Transverse colon (tissue), 4 donors: Measurements from ENCODE around the gene VSTM2L. TPM values are rescaled to one million over a fixed set of nuclear protein-coding genes. Genes with fewer than 3 reads are reported as not detected.

Experiments used
- DNase-seq: peaks from one replicate; pipeline ENCODE4 v3.0.0-alpha.2; 2019
- H3K27ac ChIP-seq, 4 donors: fragments of 200-600 bp; sonication (generic); 2 replicates each; pipeline ENCODE4 v1.5.1; 2016 to 2018; ENCODE audit warnings: inconsistent platforms in 4 of 4
- H3K27me3 ChIP-seq: fragments of 200-600 bp; sonication (generic); 2 replicates; pipeline ENCODE4 v1.5.1; 2017; ENCODE audit warnings: inconsistent platforms
- H3K36me3 ChIP-seq, 4 donors: fragments of 200-600 bp; sonication (generic); 2 replicates each; pipeline ENCODE4 v1.5.1; 2017 to 2019; ENCODE audit warnings: inconsistent platforms in 4 of 4
- H3K4me1 ChIP-seq, 4 donors: fragments of 200-600 bp; sonication (generic); 2 replicates each; pipeline ENCODE4 v1.5.1; 2017 to 2020; ENCODE audit warnings: inconsistent platforms in 4 of 4
- H3K4me3 ChIP-seq, 4 donors: fragments of 200-600 bp; sonication (generic); 1 replicate in 1 of 4; 2 replicates in 3 of 4; pipeline versions ENCODE4 v1.5.1 to v1.6.1; 2017 to 2019; ENCODE audit warnings: inconsistent platforms in 4 of 4
- H3K9me3 ChIP-seq, 2 donors: fragments of 200-600 bp; sonication (generic); 2 replicates each; pipeline ENCODE4 v1.5.1; 2017 to 2019; ENCODE audit warnings: inconsistent platforms in 2 of 2
- EP300 ChIP-seq: sonication (generic); formaldehyde crosslinking; IDR thresholded peaks from one replicate; pipeline ENCODE4 v1.6.1; 2017; ENCODE audit warnings: antibody characterized with exemption, low read depth
- POLR2A ChIP-seq: fragments of 450-650 bp; IDR thresholded peaks from one replicate; pipeline ENCODE4 v1.6.1; 2016; ENCODE audit warnings: antibody characterized with exemption, mild to moderate bottlenecking, moderate library complexity
- POLR2AphosphoS5 ChIP-seq, 3 donors: sonication (generic); formaldehyde crosslinking; IDR thresholded peaks; one replicate each; pipeline ENCODE4 v1.6.1; 2016; ENCODE audit warnings: antibody characterized with exemption in 3 of 3
- WGBS, 2 donors: methylation state at CpG; one replicate each; pipeline ENCODE4 v1.1.5; 2018; ENCODE audit warnings: low coverage in 1 of 2; 5-methylcytosine and 5-hydroxymethylcytosine counted together
- in situ Hi-C, 4 donors: fragments of 200-750 bp; cut with MboI; loops; one replicate each; pipeline versions ENCODE4 v1.15.0 to v1.15.1; 2017; ENCODE audit warnings: low sequenced_read_pairs in 3 of 4, low pct_ligation_motif_present in 1 of 4, low pct_unique_long_range_greater_than_20kb in 1 of 4
- intact Hi-C: fragments of 100-400 bp; cut with DNase I; formaldehyde crosslinking; loops from one replicate; pipeline ENCODE4 v1.15.1; 2023; ENCODE audit warnings: low total_unique reads
- total RNA-seq, 4 donors: library from RNA; depleted of rRNA; stranded (reverse); fragments of >200 nt; gene quantifications; one replicate each; pipeline ENCODE4 v1.1.0, GENCODE V29; 2016
- TF ChIP-seq, protein P1 (sequence below), 5 experiments: fragments of 200-600 bp in 3 of 5; fragments of 450-650 bp in 2 of 5; sonication (generic) in 3 of 5; IDR thresholded peaks; 1 replicate in 2 of 5; 2 replicates in 3 of 5; pipeline ENCODE4 v1.5.1; 2016 to 2017; ENCODE audit warnings: antibody characterized with exemption in 5 of 5, inconsistent platforms in 3 of 5, mild to moderate bottlenecking in 2 of 5, moderate library complexity in 1 of 5

VSTM2L gene
- total RNA-seq, 4 donors from 2014 or later = 3.0 to 6.6 (median 3.0) TPM; not detected in 1

- peaks cover 0 to 21% (median 9%) of the 10 kb centered on the region in 4 donors for H3K4me1 ChIP-seq
- DNase-seq = no peak
- peaks cover 93% of the 10 kb centered on the region for H3K27me3 ChIP-seq
- in situ Hi-C loops (no loop called here), intact Hi-C loops (no loop called here)
- H3K4me3 ChIP-seq = no peak overlapping the region
- 40 to 56% methylated on average over 3 to 5 of the region's 5 CpGs for WGBS, 2 donors
- H3K9me3 ChIP-seq = no peaks in the 10 kb centered on the region
- TF ChIP-seq POLR2A = no peak
- TF ChIP-seq EP300 = no peak
- TF ChIP-seq, protein P1, sequence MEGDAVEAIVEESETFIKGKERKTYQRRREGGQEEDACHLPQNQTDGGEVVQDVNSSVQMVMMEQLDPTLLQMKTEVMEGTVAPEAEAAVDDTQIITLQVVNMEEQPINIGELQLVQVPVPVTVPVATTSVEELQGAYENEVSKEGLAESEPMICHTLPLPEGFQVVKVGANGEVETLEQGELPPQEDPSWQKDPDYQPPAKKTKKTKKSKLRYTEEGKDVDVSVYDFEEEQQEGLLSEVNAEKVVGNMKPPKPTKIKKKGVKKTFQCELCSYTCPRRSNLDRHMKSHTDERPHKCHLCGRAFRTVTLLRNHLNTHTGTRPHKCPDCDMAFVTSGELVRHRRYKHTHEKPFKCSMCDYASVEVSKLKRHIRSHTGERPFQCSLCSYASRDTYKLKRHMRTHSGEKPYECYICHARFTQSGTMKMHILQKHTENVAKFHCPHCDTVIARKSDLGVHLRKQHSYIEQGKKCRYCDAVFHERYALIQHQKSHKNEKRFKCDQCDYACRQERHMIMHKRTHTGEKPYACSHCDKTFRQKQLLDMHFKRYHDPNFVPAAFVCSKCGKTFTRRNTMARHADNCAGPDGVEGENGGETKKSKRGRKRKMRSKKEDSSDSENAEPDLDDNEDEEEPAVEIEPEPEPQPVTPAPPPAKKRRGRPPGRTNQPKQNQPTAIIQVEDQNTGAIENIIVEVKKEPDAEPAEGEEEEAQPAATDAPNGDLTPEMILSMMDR (IDR thresholded peaks at IDR 0.05) = no peak
- peak overlapping the region in 1 of 4 donors; percentile 67 for H3K27ac ChIP-seq
- H3K36me3 ChIP-seq = no peaks in the 10 kb centered on the region
Measured at GRCh38 chr20:37914367-37914671, 11.4 kb downstream of the VSTM2L start.

DNA sequence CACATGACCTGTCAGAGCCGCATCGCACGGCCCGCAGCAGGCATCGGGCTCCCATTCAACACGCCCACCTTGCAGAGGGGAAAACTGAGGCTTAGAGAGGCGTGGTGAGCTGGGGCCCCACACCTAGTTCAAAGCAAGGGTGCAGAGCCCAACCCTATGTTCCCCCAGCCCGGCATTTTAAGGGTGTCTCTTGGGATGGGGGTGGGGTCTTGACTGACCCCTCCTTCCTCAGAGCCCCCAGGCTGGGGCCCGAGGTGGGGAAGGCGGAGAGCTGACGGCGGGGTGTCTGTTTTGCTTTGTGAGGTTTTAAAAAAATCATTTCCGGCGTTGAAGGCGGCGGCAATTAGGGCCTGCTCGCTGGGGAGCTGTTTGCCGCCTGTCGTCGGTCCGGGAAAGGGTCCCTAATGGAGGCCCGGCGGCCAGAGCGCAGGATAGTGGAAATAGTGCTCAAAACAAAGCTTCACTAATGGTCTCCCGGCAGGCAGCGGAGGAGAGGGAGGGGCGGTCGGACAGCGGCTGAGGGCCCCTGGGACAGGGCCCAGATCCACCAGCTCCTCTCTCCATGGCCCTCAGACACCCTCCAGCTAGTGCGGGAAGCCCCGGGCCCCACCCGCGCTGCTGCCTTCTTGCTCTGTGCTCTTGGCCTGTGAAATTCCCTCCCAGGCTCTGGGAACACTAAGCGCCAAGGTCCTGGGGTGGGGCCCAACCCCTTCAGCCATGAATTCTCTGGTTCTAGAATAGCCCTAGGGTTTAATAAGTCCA, 11.9 kb downstream of the VSTM2L start:
- intact Hi-C loops (no loop called here), in situ Hi-C loops (no loop called here)
- H3K36me3 ChIP-seq = no peaks in the 10 kb centered on the region
- peak overlapping the region in 1 of 4 donors; percentile 24 for H3K4me3 ChIP-seq
- TF ChIP-seq POLR2AphosphoS5 (IDR thresholded peaks at IDR 0.05) (no peak), POLR2A (no peak), EP300 (no peak)
- TF ChIP-seq, protein P1 (IDR thresholded peaks at IDR 0.05) = no peak
- no peaks in the 10 kb centered on the region for H3K9me3 ChIP-seq
- 5 to 12% methylated on average over 6 to 29 of the region's 34 CpGs for WGBS, 2 donors
- DNase-seq = no peak
- H3K4me1 ChIP-seq = peaks cover 0 to 21% (median 9%) of the 10 kb centered on the region in 4 donors
- H3K27ac ChIP-seq = peak overlapping the region; percentile 1 to 67 (median 20)
- H3K27me3 ChIP-seq = peaks cover 88% of the 10 kb centered on the region

DNA sequence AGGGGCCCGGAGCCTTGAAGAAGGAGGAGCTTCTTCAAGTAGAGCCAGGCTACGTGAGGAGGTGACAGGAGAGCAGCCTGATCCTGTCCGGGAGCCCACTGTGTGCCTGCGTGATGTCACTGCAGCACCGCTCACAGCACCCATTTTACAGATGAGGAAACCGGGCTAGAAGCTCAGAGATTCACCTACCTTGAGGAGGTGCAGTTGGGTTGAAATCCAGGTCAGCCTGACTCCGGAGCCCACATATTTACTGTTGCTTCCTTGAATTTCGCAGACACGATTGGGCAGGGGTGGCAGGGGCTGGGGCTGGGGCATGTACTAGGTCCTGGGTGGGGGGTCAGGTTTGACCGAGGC, 12.5 kb downstream of the VSTM2L start:
- no peaks in the 10 kb centered on the region for H3K36me3 ChIP-seq
- in situ Hi-C loops (no loop called here), intact Hi-C loops (no loop called here)
- H3K27me3 ChIP-seq = peaks cover 82% of the 10 kb centered on the region
- H3K4me3 ChIP-seq = no peak overlapping the region
- DNase-seq = no peak
- H3K27ac ChIP-seq = peak overlapping the region in 2 of 4 donors; percentile 1 to 67
- no peak for TF ChIP-seq POLR2A
- TF ChIP-seq, protein P1 (IDR thresholded peaks at IDR 0.05) = no peak
- 51% methylated on average over 10 of the region's 10 CpGs; no CpG with 5 or more reads in 1 of the 2 donors for WGBS, 2 donors
- H3K4me1 ChIP-seq = peaks cover 0 to 21% (median 9%) of the 10 kb centered on the region in 4 donors
- no peaks in the 10 kb centered on the region for H3K9me3 ChIP-seq

DNA sequence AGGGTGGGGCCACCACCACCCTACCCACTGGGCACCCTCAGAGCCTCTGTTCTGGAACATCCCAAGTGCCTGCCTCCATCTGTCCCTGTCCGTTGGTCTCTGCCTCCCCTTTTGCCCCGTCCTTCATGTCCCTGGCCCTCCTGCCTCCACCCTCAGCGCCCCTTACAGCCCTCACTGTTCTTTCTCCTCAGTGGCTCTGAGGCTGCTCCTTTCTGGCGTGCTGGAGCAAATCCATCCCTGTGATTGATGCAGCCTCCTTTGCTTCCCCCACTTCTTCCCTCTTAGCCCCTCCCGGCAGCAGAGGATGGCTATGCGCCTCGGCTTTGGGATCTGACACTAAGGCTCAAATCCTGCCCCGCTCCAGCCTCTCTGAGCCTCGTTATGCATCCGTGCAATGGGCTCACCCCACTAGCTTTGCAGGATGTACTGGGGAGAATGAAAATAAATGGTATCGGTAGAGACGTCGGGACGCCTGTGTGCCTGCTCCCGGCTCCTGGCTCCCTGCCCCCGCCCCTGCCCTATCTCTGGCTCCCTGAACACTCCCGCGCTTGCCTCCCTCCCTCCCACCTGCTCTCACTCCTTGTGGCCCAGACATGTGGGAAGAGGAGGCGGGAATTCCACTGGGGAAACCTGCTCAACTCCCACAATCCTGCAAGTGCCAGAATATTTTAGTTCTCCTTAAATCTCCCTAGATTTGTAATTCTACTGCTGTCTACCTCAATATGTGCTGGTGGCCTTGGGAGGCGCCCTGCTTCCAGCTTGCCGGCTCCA, 13.1 kb downstream of the VSTM2L start:
- TF ChIP-seq POLR2A (no peak), EP300 (no peak), POLR2AphosphoS5 (IDR thresholded peaks at IDR 0.05) (no peak)
- TF ChIP-seq, protein P1 (IDR thresholded peaks at IDR 0.05) = no peak
- DNase-seq = no peak

More for the DNA sequence above, 13.1 kb downstream of the VSTM2L start:
- in situ Hi-C loops = no loop called here
- no peaks in the 10 kb centered on the region for H3K9me3 ChIP-seq
- H3K36me3 ChIP-seq = no peaks in the 10 kb centered on the region
- 30 to 43% methylated on average over 5 to 21 of the region's 21 CpGs for WGBS, 2 donors
- H3K4me3 ChIP-seq = no peak overlapping the region
- peaks cover 78% of the 10 kb centered on the region for H3K27me3 ChIP-seq
- H3K27ac ChIP-seq = peak overlapping the region in 1 of 4 donors; percentile 67
- intact Hi-C loops = no loop called here
- H3K4me1 ChIP-seq = peaks cover 0 to 21% (median 9%) of the 10 kb centered on the region in 4 donors
